Measurements from ENCODE around the gene WBP11. TPM values are rescaled to one million over a fixed set of nuclear protein-coding genes. Genes with fewer than 3 reads are reported as not detected.

The WBP11 gene
- total and polyA plus RNA-seq, 2 of the 13 experiments (the other 11 are each of a cell fraction or from before 2014, with no cell fraction given): 7.6 to 31.0 TPM

GRCh38 chr12:14756334-14757143 lies 46.7 kb downstream of the WBP11 start (continued):
- TF ChIP-seq ZNF329 (CRISPR knock-in tag; IDR thresholded peaks at IDR 0.05; ENCODE audit: low read depth) (no peak), ZNF839 (CRISPR knock-in tag; IDR thresholded peaks at IDR 0.05; ENCODE audit: borderline replicate concordance) (no peak), MTA3 (CRISPR knock-in tag; IDR thresholded peaks at IDR 0.05) (no peak), SMC3 (IDR thresholded peaks at IDR 0.05; ENCODE audit: low read length) (peak; percentile 46; the same call in 1 of the 2 replicates), EEA1 (CRISPR knock-in tag; IDR thresholded peaks at IDR 0.05; ENCODE audit: borderline replicate concordance) (no peak), SALL1 (CRISPR knock-in tag; IDR thresholded peaks at IDR 0.05) (0 out of 2 replicates have a peak, but pooled peaks have one; percentile 36), ZHX1 (CRISPR knock-in tag; IDR thresholded peaks at IDR 0.05; ENCODE audit: low read depth) (no peak), PITX1 (CRISPR knock-in tag; IDR thresholded peaks at IDR 0.05) (no peak), SIX4 (CRISPR knock-in tag; IDR thresholded peaks at IDR 0.05) (no peak), ZNF720 (CRISPR knock-in tag; IDR thresholded peaks at IDR 0.05) (no peak), SP4 (CRISPR knock-in tag; IDR thresholded peaks at IDR 0.05) (no peak), BHLHE40 (IDR thresholded peaks at IDR 0.05; ENCODE audit: low read length) (no peak), ZNF280D (CRISPR knock-in tag; IDR thresholded peaks at IDR 0.05) (no peak), KDM2A (CRISPR knock-in tag; IDR thresholded peaks at IDR 0.05; ENCODE audit: borderline replicate concordance, low read depth) (peak; percentile 19; the same call in 1 of the 2 replicates), GATAD1 (CRISPR knock-in tag; IDR thresholded peaks at IDR 0.05) (no peak), ATF6 (CRISPR knock-in tag; conservative IDR thresholded peaks at IDR 0.05) (no peak), SSRP1 (CRISPR knock-in tag; IDR thresholded peaks at IDR 0.05) (no peak), ISL2 (CRISPR knock-in tag; IDR thresholded peaks at IDR 0.05) (no peak), RFX5 (IDR thresholded peaks at IDR 0.05; ENCODE audit: low read depth, low read length) (no peak)
- TF ChIP-seq, protein P1, sequence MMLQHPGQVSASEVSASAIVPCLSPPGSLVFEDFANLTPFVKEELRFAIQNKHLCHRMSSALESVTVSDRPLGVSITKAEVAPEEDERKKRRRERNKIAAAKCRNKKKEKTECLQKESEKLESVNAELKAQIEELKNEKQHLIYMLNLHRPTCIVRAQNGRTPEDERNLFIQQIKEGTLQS (CRISPR knock-in tag; IDR thresholded peaks at IDR 0.05): no peak
- TF ChIP-seq, protein P2, sequence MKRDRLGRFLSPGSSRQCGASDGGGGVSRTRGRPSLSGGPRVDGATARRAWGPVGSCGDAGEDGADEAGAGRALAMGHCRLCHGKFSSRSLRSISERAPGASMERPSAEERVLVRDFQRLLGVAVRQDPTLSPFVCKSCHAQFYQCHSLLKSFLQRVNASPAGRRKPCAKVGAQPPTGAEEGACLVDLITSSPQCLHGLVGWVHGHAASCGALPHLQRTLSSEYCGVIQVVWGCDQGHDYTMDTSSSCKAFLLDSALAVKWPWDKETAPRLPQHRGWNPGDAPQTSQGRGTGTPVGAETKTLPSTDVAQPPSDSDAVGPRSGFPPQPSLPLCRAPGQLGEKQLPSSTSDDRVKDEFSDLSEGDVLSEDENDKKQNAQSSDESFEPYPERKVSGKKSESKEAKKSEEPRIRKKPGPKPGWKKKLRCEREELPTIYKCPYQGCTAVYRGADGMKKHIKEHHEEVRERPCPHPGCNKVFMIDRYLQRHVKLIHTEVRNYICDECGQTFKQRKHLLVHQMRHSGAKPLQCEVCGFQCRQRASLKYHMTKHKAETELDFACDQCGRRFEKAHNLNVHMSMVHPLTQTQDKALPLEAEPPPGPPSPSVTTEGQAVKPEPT (CRISPR knock-in tag; IDR thresholded peaks at IDR 0.05; ENCODE audit: low read depth): no peak
